IMR-90 (cell line): ENCODE data around the gene SKIC3. TPM values are rescaled to one million over a fixed set of nuclear protein-coding genes. Genes with fewer than 3 reads are reported as not detected.

Experiments used
- ATAC-seq: fragments of 200-7000 bp; cut with Tn5 transposase; 2 replicates; pipeline ENCODE4 v1.9.1; 2020; ENCODE audit warnings: low read depth, mild to moderate bottlenecking, moderate library complexity
- BruUV-seq: library from RNA; stranded (reverse); fragments of 400-500 nt; replicated peaks from 2 replicates; lab custom pipeline; 2021; lab: Mats Ljungman, UMichigan
- CTCF ChIA-PET: fragments of 300-600 bp; formaldehyde crosslinking; extraction: SDS; loops from one replicate; lab custom pipeline; 2021; ENCODE audit warnings: antibody characterized with exemption; lab: Yijun Ruan, JAX
- POLR2A ChIA-PET: fragments of 300-600 bp; sonication (Branson Sonifier 250); formaldehyde crosslinking; loops from one replicate; lab custom pipeline; 2022; ENCODE audit warnings: antibody characterized with exemption; ENCODE audit not compliant: unreplicated experiment; lab: Charles Lee
- DNase-seq: peaks from one replicate; pipeline ENCODE4 v3.0.0; 2013
- H2AFZ ChIP-seq: replicated peaks from 2 replicates; pipeline ENCODE3; 2013; ENCODE audit warnings: low read length, mild to moderate bottlenecking; ENCODE audit not compliant: poor library complexity
- H2AK5ac ChIP-seq: 2 replicates; pipeline ENCODE4 v1.6.1; 2013; ENCODE audit warnings: low read depth, low read length, inconsistent platforms
- H2AK9ac ChIP-seq: replicated peaks from 2 replicates; pipeline ENCODE3; 2013; ENCODE audit warnings: mild to moderate bottlenecking, low read depth, low read length, moderate library complexity; ENCODE audit not compliant: poor library complexity
- H2BK120ac ChIP-seq: 2 replicates; pipeline ENCODE4 v1.6.1; 2013; ENCODE audit warnings: low read depth, low read length, inconsistent platforms
- H2BK15ac ChIP-seq: 3 replicates; pipeline ENCODE4 v1.6.1; 2013; ENCODE audit warnings: low read depth, low read length, inconsistent platforms
- H2BK20ac ChIP-seq: 2 replicates; pipeline ENCODE4 v1.6.1; 2013; ENCODE audit warnings: low read depth, mild to moderate bottlenecking, inconsistent platforms, low read length, moderate library complexity
- H2BK5ac ChIP-seq: 2 replicates; pipeline ENCODE4 v1.6.1; 2013; ENCODE audit warnings: mild to moderate bottlenecking, low read depth, low read length, inconsistent platforms; ENCODE audit not compliant: poor library complexity, severe bottlenecking
- H3K14ac ChIP-seq: replicated peaks from 2 replicates; pipeline ENCODE4 v1.6.1; 2013; ENCODE audit warnings: low read depth, low read length, inconsistent platforms
- H3K18ac ChIP-seq: 2 replicates; pipeline ENCODE4 v1.6.1; 2013; ENCODE audit warnings: low read depth, low read length, control low read depth
- H3K23ac ChIP-seq: 2 replicates; pipeline ENCODE4 v1.6.1; 2013; ENCODE audit warnings: low read depth, low read length, inconsistent platforms
- H3K27ac ChIP-seq: 2 replicates; pipeline ENCODE4 v1.5.1; 2013; ENCODE audit warnings: mild to moderate bottlenecking, control low read depth, low read length; ENCODE audit not compliant: insufficient read depth
- H3K27me3 ChIP-seq: 2 replicates; pipeline ENCODE4 v1.6.1; 2013; ENCODE audit warnings: low read length; ENCODE audit not compliant: control insufficient read depth, insufficient read depth
- H3K36me3 ChIP-seq: 2 replicates; pipeline ENCODE4 v1.6.1; 2013; ENCODE audit warnings: low read length, mixed read lengths; ENCODE audit not compliant: control insufficient read depth, insufficient read depth
- H3K4ac ChIP-seq: 2 replicates; pipeline ENCODE4 v1.6.1; 2013; ENCODE audit warnings: low read depth, low read length, inconsistent platforms
- H3K4me1 ChIP-seq: 2 replicates; pipeline ENCODE4 v1.6.1; 2013; ENCODE audit warnings: low read length, mixed read lengths; ENCODE audit not compliant: control insufficient read depth, insufficient read depth
- H3K4me2 ChIP-seq: 2 replicates; pipeline ENCODE4 v1.6.1; 2013; ENCODE audit warnings: low read depth, mild to moderate bottlenecking, control low read depth, low read length, moderate library complexity
- H3K4me3 ChIP-seq: 2 replicates; pipeline ENCODE4 v1.5.1; 2013; ENCODE audit warnings: low read depth, mild to moderate bottlenecking, control low read depth, low read length, moderate library complexity; ENCODE audit not compliant: insufficient read depth
- H3K56ac ChIP-seq: 2 replicates; pipeline ENCODE4 v1.6.1; 2013; ENCODE audit warnings: low read length, inconsistent platforms; ENCODE audit not compliant: insufficient read depth; ENCODE audit errors: extremely low read depth
- H3K79me1 ChIP-seq, 2 experiments: 2 replicates each; pipeline ENCODE4 v1.6.1; 2013; ENCODE audit warnings: low read length in 2 of 2, inconsistent platforms in 1 of 2, low read depth in 1 of 2
- H3K9ac ChIP-seq: 2 replicates; pipeline ENCODE4 v1.6.1; 2013; ENCODE audit warnings: low read depth, low read length, control low read depth
- H3K9me1 ChIP-seq: 2 replicates; pipeline ENCODE4 v1.6.1; 2013; ENCODE audit warnings: low read length, inconsistent platforms; ENCODE audit not compliant: insufficient read depth
- H3K9me3 ChIP-seq: 2 replicates; pipeline ENCODE4 v1.6.1; 2013; ENCODE audit warnings: low read length; ENCODE audit not compliant: control insufficient read depth, insufficient read depth
- H4K20me1 ChIP-seq: 2 replicates; pipeline ENCODE4 v1.6.1; 2013; ENCODE audit warnings: low read length, inconsistent platforms; ENCODE audit not compliant: insufficient read depth
- H4K5ac ChIP-seq: 2 replicates; pipeline ENCODE4 v1.6.1; 2013; ENCODE audit warnings: mild to moderate bottlenecking, low read depth, low read length, control low read depth
- H4K8ac ChIP-seq, 2 experiments: 2 replicates each; pipeline ENCODE4 v1.6.1; 2013; ENCODE audit warnings: low read depth in 2 of 2, low read length in 2 of 2, control low read depth in 1 of 2, inconsistent platforms in 1 of 2
- H4K91ac ChIP-seq: 2 replicates; pipeline ENCODE4 v1.6.1; 2013; ENCODE audit warnings: low read depth, low read length, inconsistent platforms; ENCODE audit not compliant: insufficient read depth
- BHLHE40 ChIP-seq: fragments of 150-350 bp; IDR thresholded peaks from 2 replicates; pipeline ENCODE4 v1.6.1; 2016; ENCODE audit warnings: mild to moderate bottlenecking, low read depth, low read length
- CHD1 ChIP-seq: IDR thresholded peaks from 2 replicates; pipeline ENCODE4 v1.6.1; 2012; ENCODE audit warnings: low read depth, low read length, improper control_type of control experiment
- CTCF ChIP-seq: conservative IDR thresholded peaks from 2 replicates; pipeline ENCODE4 v1.5.1; 2012; ENCODE audit warnings: mild to moderate bottlenecking, low read depth, low read length, improper control_type of control experiment
- MAFK ChIP-seq: IDR thresholded peaks from 2 replicates; pipeline ENCODE4 v1.6.1; 2012; ENCODE audit warnings: low read depth, low read length, improper control_type of control experiment
- MXI1 ChIP-seq: IDR thresholded peaks from 2 replicates; pipeline ENCODE4 v1.6.1; 2012; ENCODE audit warnings: low read depth, mild to moderate bottlenecking, low read length, moderate library complexity, borderline replicate concordance
- NFE2L2 ChIP-seq: fragments of 150-350 bp; IDR thresholded peaks from 2 replicates; pipeline ENCODE4 v1.6.1; 2016; ENCODE audit warnings: low read depth, mild to moderate bottlenecking, low read length
- POLR2A ChIP-seq: IDR thresholded peaks from 2 replicates; pipeline ENCODE4 v1.6.1; 2012; ENCODE audit warnings: mild to moderate bottlenecking, low read depth, low read length
- RCOR1 ChIP-seq: IDR thresholded peaks from 2 replicates; pipeline ENCODE4 v1.6.1; 2012; ENCODE audit warnings: mild to moderate bottlenecking, low read length, improper control_type of control experiment; ENCODE audit not compliant: insufficient replicate concordance
- SMC3 ChIP-seq: fragments of 150-350 bp; IDR thresholded peaks from 2 replicates; pipeline ENCODE4 v1.6.1; 2016; ENCODE audit warnings: low read depth, mild to moderate bottlenecking, antibody characterized with exemption, low read length, moderate library complexity
- WGBS, 2 experiments: methylation state at CpG; one replicate each; pipeline versions ENCODE4 v1.1.5 to v1.1.7; 2013; ENCODE audit warnings: missing lambda C conversion rate in 2 of 2; ENCODE audit not compliant: insufficient read length in 1 of 2; ENCODE audit errors: extremely low coverage in 2 of 2; 5-methylcytosine and 5-hydroxymethylcytosine counted together
- dilution Hi-C: fragments of 300-500 bp; cut with HindIII; formaldehyde crosslinking; loops from one replicate; pipeline ENCODE4 v1.14.3; 2018; ENCODE audit warnings: low sequenced_read_pairs; ENCODE audit not compliant: unreplicated experiment
- in situ Hi-C: fragments of 300-500 bp; cut with MboI; formaldehyde crosslinking; loops from 3 replicates; pipeline ENCODE4 v1.14.3; 2019; ENCODE audit warnings: low sequenced_read_pairs, inconsistent platforms, mixed read lengths
- intact Hi-C: fragments of 100-400 bp; cut with micrococcal nuclease; formaldehyde crosslinking; loops from 2 replicates; pipeline ENCODE4 v1.10.0; 2022
- polyA plus RNA-seq, 3 experiments: library from polyadenylated mRNA; depleted of rRNA; stranded (reverse); fragments of >200 nt; gene quantifications; 2 replicates each; pipeline ENCODE4 v1.2.3, GENCODE V29; 2012; ENCODE audit warnings: low replicate concordance in 1 of 3
- total RNA-seq: library from RNA; depleted of rRNA; stranded (reverse); fragments of >200 nt; gene quantifications from 2 replicates; pipeline ENCODE4 v1.2.3, GENCODE V29; 2012

Gene SKIC3
- total and polyA plus RNA-seq, 2 of the 4 experiments (the other 2 are of a cell fraction) = 47.1 to 145 TPM

- TF ChIP-seq SMC3 (0 out of 2 replicates have a peak, but pooled peaks have one; percentile 38), CHD1 (no peak)
Measured at GRCh38 chr5:95554647-95555548, at the start of gene SKIC3, which contains the start of gene ARSK (continued).

GRCh38 chr5:95600557-95600956 lies 45.8 kb upstream of the SKIC3 start:
- Histone ChIP-seq H3K4me1 (peaks cover 3% of the 10 kb centered on the region; the same call in 1 of the 2 replicates), H3K27ac (no peak overlapping the region), H3K23ac (peak overlapping the region; percentile 94; the same call in 1 of the 2 replicates), H3K9ac (no peak overlapping the region), H4K91ac (no peak overlapping the region), H3K4me2 (peak overlapping the region; percentile 39; the same call in 1 of the 2 replicates), H4K5ac (no peak overlapping the region), H3K79me1 (peaks cover 16 to 25% of the 10 kb centered on the region in 2 experiments), H2AK5ac (no peak overlapping the region), H2BK20ac (peak overlapping the region; percentile 89; the same call in 1 of the 2 replicates), H4K20me1 (no peaks in the 10 kb centered on the region), H2BK5ac (peak overlapping the region; percentile 91), H2AK9ac (no peak overlapping the region), H3K9me3 (no peaks in the 10 kb centered on the region), H3K14ac (peak overlapping the region; percentile 97; the same call in 1 of the 2 replicates), H3K9me1 (peaks cover 8% of the 10 kb centered on the region), H3K4me3 (no peak overlapping the region), H3K36me3 (peaks cover 2% of the 10 kb centered on the region; the same call in 1 of the 2 replicates), H2BK15ac (0 out of 3 replicates have a peak overlapping the region, but pooled peaks have one; percentile 76), H4K8ac (no peak overlapping the region), H3K56ac (no peak overlapping the region), H3K4ac (peak overlapping the region; percentile 93; the same call in 1 of the 2 replicates), H2AFZ (no peak overlapping the region), H2BK120ac (peak overlapping the region; percentile 97), H3K27me3 (no peaks in the 10 kb centered on the region), H3K18ac (peak overlapping the region; percentile 46; the same call in 1 of the 2 replicates)
- peak; percentile 93 for TF ChIP-seq RCOR1
- no peak for TF ChIP-seq NFE2L2
- TF ChIP-seq BHLHE40 = peak; percentile 40; the same call in 1 of the 2 replicates
- no peak for TF ChIP-seq CTCF
- TF ChIP-seq MXI1 = peak; percentile 96
- TF ChIP-seq POLR2A = no peak
- no peak for TF ChIP-seq MAFK
- TF ChIP-seq CHD1 = no peak
- DNase-seq = peak; percentile 82
- no TSS peak for BruUV-seq
- ChIA-PET CTCF (interaction anchor here (0.8 kb wide), 1 partner anchor 22 kb away, joined by 3 read pairs; no protein-coding TSS in a partner anchor), POLR2A (no interaction called here)
- WGBS, 2 experiments = no CpG with 5 or more reads among the region's 1 CpG
- in situ Hi-C loops = no loop called here
- intact Hi-C loops = no loop called here
- dilution Hi-C loops = no loop called here
- peak; percentile 81 for ATAC-seq
